Spinal cord (tissue), 10 donors: ENCODE data around the gene MTERF1. TPM values are rescaled to one million over a fixed set of nuclear protein-coding genes. Genes with fewer than 3 reads are reported as not detected.
"Not testable (repeated sequence)": the region's sequence is repeated elsewhere in the genome, so short reads cannot be mapped to it uniquely, and the experiment has no call there.

Experiments used
- DNase-seq, 6 donors: peaks; one replicate each; pipeline versions ENCODE4 v3.0.0 to v3.0.0-alpha.2; 2013 to 2015; ENCODE audit warnings: low spot score in 6 of 6, low read depth in 4 of 6
- H3K27ac ChIP-seq: one replicate; pipeline ENCODE4 v1.5.1; 2013; ENCODE audit warnings: low read depth, low read length, control low read depth
- H3K27me3 ChIP-seq: one replicate; pipeline ENCODE4 v1.6.1; 2013; ENCODE audit warnings: low read length; ENCODE audit not compliant: control insufficient read depth, insufficient read depth
- H3K36me3 ChIP-seq: one replicate; pipeline ENCODE4 v1.6.1; 2013; ENCODE audit warnings: low read length; ENCODE audit not compliant: control insufficient read depth, insufficient read depth
- H3K4me1 ChIP-seq: one replicate; pipeline ENCODE4 v1.6.1; 2013; ENCODE audit warnings: low read length; ENCODE audit not compliant: control insufficient read depth, insufficient read depth
- H3K4me3 ChIP-seq: one replicate; pipeline ENCODE4 v1.5.1; 2013; ENCODE audit warnings: low read depth, low read length, control low read depth
- H3K9me3 ChIP-seq: one replicate; pipeline ENCODE4 v1.6.1; 2013; ENCODE audit warnings: low read length; ENCODE audit not compliant: control insufficient read depth, insufficient read depth
- WGBS: methylation state at CpG from one replicate; pipeline ENCODE4 v1.1.5; 2013; ENCODE audit warnings: missing lambda C conversion rate; ENCODE audit not compliant: insufficient coverage; 5-methylcytosine and 5-hydroxymethylcytosine counted together
- polyA plus RNA-seq, 2 donors: library from polyadenylated mRNA; unstranded; fragments of 120-200 nt; gene quantifications; one replicate each; pipeline ENCODE4 v1.2.1, GENCODE V29; 2013; ENCODE audit not compliant: insufficient read length in 2 of 2
- total RNA-seq, 2 donors: library from RNA; depleted of rRNA in 1 of 2; stranded (reverse); fragments of 120-200 nt in 1 of 2; fragments of >200 nt in 1 of 2; gene quantifications; one replicate each; pipeline versions ENCODE4 v1.2.3 to v1.2.4, GENCODE V29; 2013 to 2014
- donor health status: healthy.

MTERF1 gene
- total and polyA plus RNA-seq, 4 donors = 12.1 to 18.4 (median 15.7) TPM

- H3K9me3 ChIP-seq, H3K36me3 ChIP-seq, DNase-seq, H3K4me1 ChIP-seq, H3K27me3 ChIP-seq, H3K27ac ChIP-seq, H3K4me3 ChIP-seq: not testable (repeated sequence)
- WGBS = 87% methylated on average over 42 of the region's 54 CpGs
Observed at GRCh38 chr7:91887336-91888213, 7.1 kb upstream of the MTERF1 start.

- no peak overlapping the region for H3K4me3 ChIP-seq
Observed at GRCh38 chr7:91883676-91884362, 3.3 kb upstream of the MTERF1 start.

GRCh38 chr7:91880016-91880412, 488 bp downstream of the MTERF1 start:
- no peaks in the 10 kb centered on the region for H3K36me3 ChIP-seq
- no peaks in the 10 kb centered on the region for H3K9me3 ChIP-seq
- H3K4me3 ChIP-seq = peak overlapping the region; percentile 95
- H3K27me3 ChIP-seq = no peaks in the 10 kb centered on the region
- DNase-seq = no peak
- H3K4me1 ChIP-seq = peaks cover 3% of the 10 kb centered on the region
- peak overlapping the region; percentile 42 for H3K27ac ChIP-seq
- WGBS = 20% methylated on average over 2 of the region's 9 CpGs

More at GRCh38 chr7:91883676-91884362, 3.3 kb upstream of the MTERF1 start:
- WGBS = 53% methylated on average over 1 of the region's 1 CpG
- Histone ChIP-seq H3K27me3 (no peaks in the 10 kb centered on the region), H3K27ac (no peak overlapping the region), H3K4me1 (peaks cover 3% of the 10 kb centered on the region), H3K9me3 (no peaks in the 10 kb centered on the region), H3K36me3 (no peaks in the 10 kb centered on the region)
- no peak for DNase-seq

GRCh38 chr7:91876391-91877133, 3.9 kb downstream of the MTERF1 start:
- Histone ChIP-seq H3K27ac (no peak overlapping the region), H3K9me3 (no peaks in the 10 kb centered on the region), H3K4me1 (peaks cover 3% of the 10 kb centered on the region), H3K27me3 (no peaks in the 10 kb centered on the region), H3K36me3 (no peaks in the 10 kb centered on the region), H3K4me3 (no peak overlapping the region)
- WGBS = no CpG with 5 or more reads among the region's 4 CpGs
- peak in 2 of 6 donors; percentile 46 to 62 for DNase-seq

- H3K4me1 ChIP-seq = no peaks in the 10 kb centered on the region
- no peak overlapping the region for H3K4me3 ChIP-seq
- no peak for DNase-seq
- WGBS = 100% methylated on average over 3 of the region's 3 CpGs
- no peak overlapping the region for H3K27ac ChIP-seq
- H3K36me3 ChIP-seq = no peaks in the 10 kb centered on the region
- H3K27me3 ChIP-seq = no peaks in the 10 kb centered on the region
- no peaks in the 10 kb centered on the region for H3K9me3 ChIP-seq
Observed at GRCh38 chr7:91875851-91876250, 4.7 kb downstream of the MTERF1 start.

GRCh38 chr7:91872928-91873327, 7.6 kb downstream of the MTERF1 start:
- Histone ChIP-seq H3K9me3 (no peaks in the 10 kb centered on the region), H3K36me3 (no peaks in the 10 kb centered on the region), H3K4me1 (no peaks in the 10 kb centered on the region), H3K27me3 (no peaks in the 10 kb centered on the region), H3K4me3 (no peak overlapping the region), H3K27ac (no peak overlapping the region)
- no peak for DNase-seq

GRCh38 chr7:91872069-91872468, 8.4 kb downstream of the MTERF1 start:
- Histone ChIP-seq H3K9me3 (no peaks in the 10 kb centered on the region), H3K4me3 (no peak overlapping the region), H3K27me3 (no peaks in the 10 kb centered on the region), H3K4me1 (no peaks in the 10 kb centered on the region), H3K36me3 (no peaks in the 10 kb centered on the region), H3K27ac (no peak overlapping the region)
- DNase-seq = no peak

- no peaks in the 10 kb centered on the region for H3K9me3 ChIP-seq
- no peak for DNase-seq
- WGBS = no CpG with 5 or more reads among the region's 1 CpG
- H3K27ac ChIP-seq = no peak overlapping the region
- no peak overlapping the region for H3K4me3 ChIP-seq
- no peaks in the 10 kb centered on the region for H3K4me1 ChIP-seq
- H3K36me3 ChIP-seq = no peaks in the 10 kb centered on the region
- H3K27me3 ChIP-seq = no peaks in the 10 kb centered on the region
Observed at GRCh38 chr7:91869661-91870060, 10.8 kb downstream of the MTERF1 start.

- peak in 1 of 6 donors; percentile 10 for DNase-seq
- H3K27ac ChIP-seq = no peak overlapping the region
- H3K9me3 ChIP-seq = no peaks in the 10 kb centered on the region
- H3K4me1 ChIP-seq = no peaks in the 10 kb centered on the region
- H3K27me3 ChIP-seq = no peaks in the 10 kb centered on the region
- no peak overlapping the region for H3K4me3 ChIP-seq
- no peaks in the 10 kb centered on the region for H3K36me3 ChIP-seq
- 59% methylated on average over 2 of the region's 2 CpGs for WGBS
Observed at GRCh38 chr7:91866599-91867148, 13.8 kb downstream of the MTERF1 start.
